BLaER1 (cell line): Measurements from ENCODE around the gene SNURF.
A peak's percentile ranks its signal among the peaks of the same experiment; 100 is the strongest.
"Not testable (repeated sequence)": the region's sequence is repeated elsewhere in the genome, so short reads cannot be mapped to it uniquely, and the experiment has no call there.

ENCODE experiments used
- H3K27ac ChIP-seq: shearing (Covaris generic); formaldehyde crosslinking; 2 replicates; pipeline ENCODE4 v1.8.1; 2022
- H3K27me3 ChIP-seq: shearing (Covaris generic); formaldehyde crosslinking; 2 replicates; pipeline ENCODE4 v1.8.1; 2022
- H3K36me3 ChIP-seq: shearing (Covaris generic); formaldehyde crosslinking; 2 replicates; pipeline ENCODE4 v1.8.1; 2022
- H3K4me1 ChIP-seq: shearing (Covaris generic); formaldehyde crosslinking; 2 replicates; pipeline ENCODE4 v1.8.1; 2022
- H3K4me2 ChIP-seq: shearing (Covaris generic); formaldehyde crosslinking; 2 replicates; pipeline ENCODE4 v1.8.1; 2022
- H3K4me3 ChIP-seq: shearing (Covaris generic); formaldehyde crosslinking; 2 replicates; pipeline ENCODE4 v1.8.1; 2022
- H3K9ac ChIP-seq: shearing (Covaris generic); formaldehyde crosslinking; 2 replicates; pipeline ENCODE4 v1.8.1; 2022
- H3K9me3 ChIP-seq: shearing (Covaris generic); formaldehyde crosslinking; 2 replicates; pipeline ENCODE4 v1.8.1; 2022
- H4K20me1 ChIP-seq: shearing (Covaris generic); formaldehyde crosslinking; 2 replicates; pipeline ENCODE4 v1.8.1; 2022
- Cebpa-rat ChIP-seq: shearing (Covaris generic); IDR thresholded peaks from 2 replicates; pipeline ENCODE4 v1.8.1; 2022

Gene SNURF, protein sequence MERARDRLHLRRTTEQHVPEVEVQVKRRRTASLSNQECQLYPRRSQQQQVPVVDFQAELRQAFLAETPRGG

DNA sequence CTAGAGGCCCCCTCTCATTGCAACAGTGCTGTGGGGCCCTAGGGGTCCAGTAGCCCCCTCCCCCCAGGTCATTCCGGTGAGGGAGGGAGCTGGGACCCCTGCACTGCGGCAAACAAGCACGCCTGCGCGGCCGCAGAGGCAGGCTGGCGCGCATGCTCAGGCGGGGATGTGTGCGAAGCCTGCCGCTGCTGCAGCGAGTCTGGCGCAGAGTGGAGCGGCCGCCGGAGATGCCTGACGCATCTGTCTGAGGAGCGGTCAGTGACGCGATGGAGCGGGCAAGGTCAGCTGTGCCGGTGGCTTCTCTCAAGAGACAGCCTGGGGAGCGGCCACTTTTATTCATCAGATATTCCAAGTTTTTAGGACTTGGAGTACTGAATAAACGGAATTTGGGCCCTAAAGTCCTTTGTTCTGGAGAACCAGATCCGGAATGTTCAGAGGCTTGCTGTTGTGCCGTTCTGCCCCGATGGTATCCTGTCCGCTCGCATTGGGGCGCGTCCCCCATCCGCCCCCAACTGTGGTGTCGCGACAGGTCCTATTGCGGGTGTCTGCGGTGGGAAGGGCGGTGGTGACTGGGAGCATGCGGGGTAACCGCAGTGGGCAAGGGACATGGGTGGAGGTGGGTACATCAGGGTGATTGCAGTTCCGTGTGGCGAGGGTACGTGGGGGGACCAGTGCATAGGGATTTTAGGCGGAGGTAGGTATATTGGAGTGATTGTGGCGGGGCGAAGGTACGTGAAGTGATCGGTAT is at the start of gene SNURF, which contains the start of gene SNRPN:
Gene SNURF (plus strand): TSS at position 205 of the 748 bp plus-strand sequence. CDS start 62 bp downstream, at position 267.
Gene SNRPN (plus strand): TSS at position 205 of the 748 bp plus-strand sequence. CDS start 19,467 bp downstream, outside the sequence.
- H3K4me2 ChIP-seq, result peak within 1 kb of the TSS; percentile 52
- peak within 1 kb of the TSS; percentile 79 for H3K4me3 ChIP-seq
- H3K9ac ChIP-seq, result peak within 1 kb of the TSS; percentile 82
- no peaks in the 10 kb centered on the region for H3K27me3 ChIP-seq
- peaks cover 42% of the 10 kb centered on the region for H3K9me3 ChIP-seq
- H3K27ac ChIP-seq, result peak within 1 kb of the TSS; percentile 87
- peaks cover 4% of the 10 kb centered on the region; the same call in 1 of the 2 replicates for H3K36me3 ChIP-seq
- no peak for TF ChIP-seq Cebpa-rat
- H4K20me1 ChIP-seq, result peaks cover 26% of the 10 kb centered on the region
- H3K4me1 ChIP-seq, result peaks cover 30% of the 10 kb centered on the region

DNA sequence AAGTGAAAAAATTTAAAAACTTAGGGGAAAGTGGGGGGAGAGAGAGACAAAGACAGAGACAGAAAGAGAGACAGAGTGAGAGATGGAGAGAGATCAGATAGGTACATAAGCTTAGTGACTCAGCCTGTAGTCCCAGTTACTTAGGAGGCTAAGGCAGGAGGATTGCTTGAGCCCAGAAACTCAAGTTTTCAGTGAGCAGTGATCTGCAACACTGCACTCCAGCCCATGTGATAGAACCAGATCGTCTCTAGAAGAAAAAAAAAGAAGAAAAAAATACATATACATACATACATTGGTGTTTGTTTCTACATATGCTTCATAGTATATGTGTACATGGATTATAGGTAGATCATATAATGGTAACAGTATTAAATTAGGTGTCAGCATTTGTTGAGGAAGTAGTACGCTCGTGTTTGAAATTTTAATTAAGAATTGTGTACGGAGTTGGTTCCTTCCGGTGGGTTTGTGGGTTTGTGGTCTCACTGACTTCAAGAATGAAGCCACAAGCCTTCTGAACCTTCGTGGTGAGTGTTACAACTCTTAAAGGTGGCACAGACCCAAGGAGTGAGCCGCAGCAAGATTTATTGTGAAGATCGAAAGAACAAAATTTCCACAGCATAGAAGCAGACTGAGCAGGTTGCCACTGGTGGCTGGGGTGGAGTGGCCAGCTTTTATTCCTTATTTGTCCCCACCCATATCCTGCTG is 38.3 kb upstream of the SNURF start:
- peaks cover 19% of the 10 kb centered on the region for H3K4me1 ChIP-seq
- H3K36me3 ChIP-seq, result no peaks in the 10 kb centered on the region
- H3K27ac ChIP-seq, result no peak overlapping the region
- H3K9ac ChIP-seq, result no peak overlapping the region
- peak overlapping the region; percentile 41 for H3K4me2 ChIP-seq
- H3K4me3 ChIP-seq, result no peak overlapping the region
- peaks cover 40% of the 10 kb centered on the region for H3K9me3 ChIP-seq
- H4K20me1 ChIP-seq, result no peaks in the 10 kb centered on the region
- H3K27me3 ChIP-seq, result no peaks in the 10 kb centered on the region; the same call in 1 of the 2 replicates
- TF ChIP-seq Cebpa-rat, result no peak

DNA sequence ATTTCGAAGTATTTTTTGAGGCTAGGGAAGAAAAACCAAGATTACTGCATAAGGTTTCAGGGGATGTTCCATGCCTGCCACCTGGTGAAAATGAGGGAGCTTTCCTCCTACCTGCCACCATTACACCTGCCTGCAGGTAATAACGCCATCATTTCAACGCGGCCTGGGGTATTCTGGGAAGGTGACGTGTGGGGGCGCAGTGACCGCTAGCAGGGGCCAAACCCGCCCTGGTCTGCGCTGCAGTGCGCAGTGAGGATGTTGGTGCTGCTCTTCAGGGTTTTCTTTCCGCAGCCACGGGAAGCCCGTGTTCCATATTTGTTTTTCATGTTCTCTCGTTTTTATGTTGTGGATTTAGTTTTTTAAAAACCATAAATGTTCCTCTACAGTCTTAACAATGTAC is 37.4 kb upstream of the SNURF start:
- no peak for TF ChIP-seq Cebpa-rat
- peaks cover 33% of the 10 kb centered on the region for H3K9me3 ChIP-seq
- no peaks in the 10 kb centered on the region for H4K20me1 ChIP-seq
- no peaks in the 10 kb centered on the region for H3K36me3 ChIP-seq
- H3K4me2 ChIP-seq, result 0 out of 2 replicates have a peak overlapping the region, but pooled peaks have one; percentile 41
- H3K27ac ChIP-seq, result no peak overlapping the region
- no peak overlapping the region for H3K4me3 ChIP-seq
- no peak overlapping the region for H3K9ac ChIP-seq
- H3K27me3 ChIP-seq, result no peaks in the 10 kb centered on the region; the same call in 1 of the 2 replicates
- peaks cover 19% of the 10 kb centered on the region for H3K4me1 ChIP-seq

DNA sequence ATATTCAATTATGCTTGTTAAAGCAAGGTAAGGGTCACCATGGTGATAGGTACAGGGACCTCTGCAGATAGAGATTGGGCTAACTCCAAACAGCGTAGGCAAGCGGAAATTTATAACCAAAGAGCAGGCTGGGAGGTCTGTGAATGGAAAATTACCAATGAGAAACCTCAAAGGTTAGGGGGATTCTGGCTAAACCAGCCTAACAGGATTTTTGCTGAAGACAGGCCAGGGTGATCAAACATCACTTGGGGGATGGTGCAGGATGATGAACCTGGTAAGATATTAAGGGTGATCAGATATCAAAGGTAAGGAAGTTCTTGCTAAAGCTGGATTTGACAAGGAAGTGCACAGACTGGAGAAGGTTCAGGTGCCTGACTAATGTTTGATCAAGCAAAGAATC is 35.3 kb upstream of the SNURF start:
- H3K27me3 ChIP-seq, result no peaks in the 10 kb centered on the region; the same call in 1 of the 2 replicates
- H3K4me3 ChIP-seq, result no peak overlapping the region
- peaks cover 20% of the 10 kb centered on the region for H3K4me1 ChIP-seq
- TF ChIP-seq Cebpa-rat, result no peak
- H3K9ac ChIP-seq, result no peak overlapping the region
- H4K20me1 ChIP-seq, result no peaks in the 10 kb centered on the region
- H3K9me3 ChIP-seq, result peaks cover 14% of the 10 kb centered on the region
- H3K4me2 ChIP-seq, result no peak overlapping the region
- no peaks in the 10 kb centered on the region for H3K36me3 ChIP-seq
- H3K27ac ChIP-seq, result no peak overlapping the region

DNA sequence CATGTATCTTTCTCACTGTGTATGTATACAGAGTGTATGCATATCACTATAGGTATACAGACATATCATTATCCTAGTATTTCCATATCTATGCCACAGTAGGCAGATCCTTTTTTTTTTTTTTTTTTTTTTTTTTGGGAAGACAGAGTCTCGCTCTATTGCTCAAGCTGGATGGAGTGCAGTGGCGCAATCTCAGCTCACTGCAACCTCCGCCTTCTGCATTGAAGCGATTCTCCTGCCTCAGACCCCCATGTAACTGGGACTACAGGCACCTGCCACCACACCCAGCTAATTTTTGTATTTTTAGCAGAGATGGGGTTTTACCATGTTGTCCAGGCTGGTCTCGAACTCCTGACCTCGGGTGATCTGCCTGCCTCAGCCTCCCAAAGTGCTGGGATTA is 32.0 kb upstream of the SNURF start:
- not testable (repeated sequence) for H3K4me1 ChIP-seq

DNA sequence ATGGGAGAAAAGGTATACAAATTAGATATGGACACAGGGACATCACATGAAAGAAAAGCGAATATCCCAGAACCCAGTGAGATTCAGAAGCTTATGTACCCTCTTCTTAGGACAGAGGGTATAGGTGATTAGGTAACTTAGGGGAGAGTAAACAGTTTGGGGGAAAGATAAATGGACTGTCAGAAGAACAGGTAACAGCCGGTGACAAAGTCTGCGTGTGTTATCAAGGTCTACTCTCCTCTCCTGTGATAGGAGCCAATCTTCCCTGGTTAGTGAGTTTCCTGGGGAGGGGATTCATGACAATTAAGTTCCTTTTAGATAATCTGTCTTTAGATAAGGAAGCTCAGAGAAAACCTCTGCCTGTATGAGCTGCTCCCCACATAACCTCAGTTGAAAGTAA is 30.6 kb upstream of the SNURF start:
- Histone ChIP-seq H3K4me2 (no peak overlapping the region), H3K36me3 (no peaks in the 10 kb centered on the region), H3K4me1 (0 out of 2 replicates have a peak, but pooled peaks cover 6% of the 10 kb centered on the region), H4K20me1 (no peaks in the 10 kb centered on the region), H3K9ac (no peak overlapping the region), H3K4me3 (no peak overlapping the region), H3K27ac (no peak overlapping the region), H3K27me3 (no peaks in the 10 kb centered on the region; the same call in 1 of the 2 replicates), H3K9me3 (0 out of 2 replicates have a peak, but pooled peaks cover 4% of the 10 kb centered on the region)
- TF ChIP-seq Cebpa-rat, result no peak

More for the DNA sequence above, 32.0 kb upstream of the SNURF start:
- H3K27ac ChIP-seq, H3K36me3 ChIP-seq, H3K4me3 ChIP-seq, H3K9ac ChIP-seq, H3K9me3 ChIP-seq, H3K4me2 ChIP-seq, H3K27me3 ChIP-seq, H4K20me1 ChIP-seq: not testable (repeated sequence)

DNA sequence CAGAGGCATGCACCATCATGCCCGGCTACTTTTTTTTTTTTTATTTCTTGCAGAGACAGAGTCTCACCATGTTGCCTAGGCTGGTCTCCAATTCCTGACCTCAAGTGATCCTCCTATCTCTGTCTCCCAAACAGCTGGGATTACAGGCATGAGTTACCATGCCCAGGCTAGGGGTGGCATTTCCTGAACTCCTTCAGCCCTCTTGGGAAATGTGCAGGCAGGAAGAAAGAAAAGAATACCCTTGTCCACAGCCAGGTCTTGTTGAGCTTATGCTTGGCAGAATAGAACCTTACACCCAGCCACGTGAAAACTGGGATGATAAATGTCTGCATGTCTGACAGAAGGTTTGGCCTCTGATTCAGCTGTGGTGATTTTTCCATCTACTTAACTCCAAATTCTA is 30.2 kb upstream of the SNURF start:
- Histone ChIP-seq H3K4me2 (no peak overlapping the region), H3K27ac (no peak overlapping the region), H3K27me3 (no peaks in the 10 kb centered on the region; the same call in 1 of the 2 replicates), H3K9ac (no peak overlapping the region), H3K36me3 (no peaks in the 10 kb centered on the region), H3K9me3 (no peaks in the 10 kb centered on the region), H3K4me1 (0 out of 2 replicates have a peak, but pooled peaks cover 6% of the 10 kb centered on the region), H4K20me1 (no peaks in the 10 kb centered on the region), H3K4me3 (no peak overlapping the region)
- TF ChIP-seq Cebpa-rat, result no peak

DNA sequence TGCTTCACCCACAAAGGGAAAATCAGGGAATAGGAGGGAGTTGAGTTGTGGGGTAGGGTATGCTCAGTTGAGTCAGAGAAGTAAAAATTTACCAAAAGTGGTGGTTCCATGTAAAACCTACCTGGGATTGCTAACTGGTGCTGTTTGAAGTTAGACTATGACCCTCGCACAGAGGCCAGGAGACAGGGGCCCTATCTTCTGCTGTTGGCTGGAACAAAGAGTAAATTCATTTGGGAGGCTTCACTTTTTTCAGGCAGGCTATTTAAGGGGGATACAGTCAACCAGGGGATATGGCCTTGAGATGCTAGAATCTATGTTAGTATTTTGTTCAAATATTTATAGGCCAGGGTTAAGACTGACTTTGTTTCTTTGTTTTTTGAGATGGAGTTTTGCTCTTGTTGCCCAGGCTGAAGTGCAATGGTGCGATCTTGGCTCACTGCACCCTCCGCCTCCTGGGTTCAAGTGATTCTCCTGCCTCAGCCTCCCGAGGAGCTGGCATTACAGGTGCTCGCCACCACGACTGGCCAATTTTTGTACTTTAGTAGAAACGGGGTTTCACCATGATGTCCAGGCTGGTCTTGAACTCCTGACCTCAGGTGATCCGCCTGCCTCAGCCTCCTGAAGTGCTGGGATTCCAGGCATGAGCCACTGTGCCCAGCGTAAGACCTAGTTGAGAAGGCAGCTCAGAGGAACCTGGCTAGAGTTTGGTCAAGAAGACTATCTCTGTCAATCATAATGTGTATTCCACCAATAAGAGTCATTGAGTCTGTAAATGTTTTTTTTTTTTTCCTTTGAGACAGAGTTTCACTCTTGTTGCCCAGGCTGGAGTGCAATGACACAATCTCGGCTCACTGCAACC is 22.7 kb upstream of the SNURF start:
- H3K4me3 ChIP-seq, H3K27me3 ChIP-seq, H3K4me2 ChIP-seq, H3K9me3 ChIP-seq, H3K27ac ChIP-seq, H3K9ac ChIP-seq, H4K20me1 ChIP-seq, H3K4me1 ChIP-seq, H3K36me3 ChIP-seq: not testable (repeated sequence)

DNA sequence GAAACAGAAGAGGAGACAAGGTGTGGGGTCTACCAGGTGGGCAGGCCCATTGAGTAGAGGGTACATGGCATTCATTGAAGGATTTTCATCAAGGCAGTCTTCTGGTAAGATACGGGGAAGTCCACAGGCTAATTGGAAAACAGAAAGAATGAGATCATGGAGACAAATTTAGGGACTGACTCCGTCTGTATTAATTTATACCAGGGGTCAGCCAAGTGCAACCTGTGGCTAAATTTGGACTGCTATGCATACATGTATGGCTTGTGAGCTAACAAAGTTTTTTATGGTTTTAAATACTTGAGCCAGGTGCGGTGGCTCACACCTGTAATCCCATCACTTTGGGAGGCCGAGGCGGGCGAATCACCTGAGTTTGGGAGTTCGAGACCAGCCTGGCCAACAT is 21.1 kb upstream of the SNURF start:
- Histone ChIP-seq H3K9me3 (no peaks in the 10 kb centered on the region), H3K9ac (no peak overlapping the region), H4K20me1 (no peaks in the 10 kb centered on the region), H3K27me3 (no peaks in the 10 kb centered on the region), H3K27ac (no peak overlapping the region), H3K4me1 (no peaks in the 10 kb centered on the region), H3K4me3 (no peak overlapping the region), H3K4me2 (no peak overlapping the region), H3K36me3 (no peaks in the 10 kb centered on the region)
- TF ChIP-seq Cebpa-rat, result no peak

DNA sequence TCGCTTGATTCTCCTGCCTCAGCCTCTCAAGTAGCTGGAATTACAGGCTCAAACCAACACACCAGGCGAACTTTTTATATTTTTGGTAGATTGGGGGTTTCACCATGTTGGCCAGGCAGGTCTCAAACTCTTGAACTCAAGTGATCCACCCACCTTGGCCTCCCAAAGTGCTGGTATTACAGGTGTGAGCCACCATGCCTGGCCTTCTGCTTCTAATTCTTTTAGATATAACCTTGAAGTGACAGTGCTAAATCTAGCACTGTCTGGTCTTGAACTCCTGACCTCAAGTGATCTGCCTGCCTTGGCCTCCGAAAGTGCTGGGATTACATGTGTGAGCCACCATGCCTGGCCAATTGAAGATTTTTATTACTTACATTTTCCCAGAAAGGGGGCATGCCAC is 16.6 kb upstream of the SNURF start:
- not testable (repeated sequence) for H3K4me1 ChIP-seq, H3K4me2 ChIP-seq, H3K9ac ChIP-seq, H3K27ac ChIP-seq, H3K27me3 ChIP-seq, H3K4me3 ChIP-seq, H4K20me1 ChIP-seq, H3K9me3 ChIP-seq, H3K36me3 ChIP-seq
